K562 (cell line): Measurements from ENCODE around the gene TMEM116. TPM values are rescaled to one million over a fixed set of nuclear protein-coding genes. Genes with fewer than 3 reads are reported as not detected.

ENCODE experiments used
- ATAC-seq: fragments of 200-7000 bp; cut with Tn5 transposase; 3 replicates; pipeline ENCODE4 v1.9.1; 2020; ENCODE audit warnings: moderate library complexity
- BruUV-seq: library from RNA; stranded (reverse); fragments of 400-500 nt; replicated peaks from 2 replicates; lab custom pipeline; 2021; lab: Mats Ljungman, UMichigan
- CTCF ChIA-PET: fragments of 300-600 bp; formaldehyde crosslinking; extraction: SDS; loops from one replicate; lab custom pipeline; 2021; ENCODE audit warnings: low intra/inter-chr PET ratio; lab: Yijun Ruan, JAX
- POLR2A ChIA-PET: fragments of 300-600, 350-650 bp; sonication (Branson Sonifier 250); formaldehyde crosslinking; extraction: SDS; loops from one replicate; lab custom pipeline; 2021; ENCODE audit warnings: antibody characterized with exemption, inconsistent platforms; lab: Yijun Ruan, JAX
- DNase-seq, 4 experiments: peaks; one replicate each; pipeline versions ENCODE4 v3.0.0 to v3.0.0-alpha.2; 2011 to 2018; ENCODE audit warnings: low spot score in 3 of 4, mixed read lengths in 3 of 4; ENCODE audit errors: extremely low read depth in 1 of 4
- FAIRE-seq: peaks from 2 replicates; lab custom pipeline; 2011; peaks lifted over from hg19 to GRCh38; lab: Jason Lieb, UNC
- H2AFZ ChIP-seq: 2 replicates; pipeline ENCODE4 v1.6.0; 2011; ENCODE audit warnings: low read depth, low read length, control low read depth, inconsistent platforms
- H3K27ac ChIP-seq: fragments of 200-600 bp; 3 replicates; pipeline ENCODE4 v1.8.0; 2011; ENCODE audit warnings: low read depth, mild to moderate bottlenecking, control low read depth, inconsistent platforms, low read length, moderate library complexity, mixed read lengths; ENCODE audit errors: extremely low read depth
- H3K27me3 ChIP-seq, 2 experiments: fragments of 300-600 bp in 1 of 2; 2 replicates in 1 of 2; 3 replicates in 1 of 2; pipeline versions ENCODE4 v1.6.0 to v1.8.0; 2011; ENCODE audit warnings: inconsistent platforms in 2 of 2, low read length in 2 of 2, mild to moderate bottlenecking in 1 of 2, mixed read lengths in 1 of 2, moderate library complexity in 1 of 2; ENCODE audit not compliant: control insufficient read depth in 2 of 2, insufficient read depth in 2 of 2
- H3K36me3 ChIP-seq: fragments of 300-600 bp; 3 replicates; pipeline ENCODE4 v1.8.0; 2011; ENCODE audit warnings: mild to moderate bottlenecking, low read length, inconsistent platforms; ENCODE audit not compliant: control insufficient read depth, insufficient read depth
- H3K4me1 ChIP-seq, 2 experiments: fragments of 200-600 bp in 1 of 2; replicated peaks in 1 of 2; 2 replicates in 1 of 2; 3 replicates in 1 of 2; pipeline versions ENCODE4 v1.5.1 to v1.8.0; 2011; ENCODE audit warnings: inconsistent platforms in 2 of 2, low read length in 2 of 2, mild to moderate bottlenecking in 1 of 2, mixed read lengths in 1 of 2, moderate library complexity in 1 of 2; ENCODE audit not compliant: control insufficient read depth in 2 of 2, insufficient read depth in 2 of 2
- H3K4me2 ChIP-seq: 2 replicates; pipeline ENCODE4 v1.6.1; 2011; ENCODE audit warnings: low read length, control low read depth, inconsistent platforms, mixed read lengths; ENCODE audit not compliant: insufficient read depth
- H3K4me3 ChIP-seq: fragments of 200-600 bp; sonication (generic), shearing (Covaris generic); 2 replicates; pipeline ENCODE4 v1.5.1; 2016; ENCODE audit warnings: control low read depth, inconsistent platforms
- H3K79me2 ChIP-seq: fragments of 200-600 bp; 3 replicates; pipeline ENCODE4 v1.8.0; 2011; ENCODE audit warnings: low read length, inconsistent platforms; ENCODE audit not compliant: control insufficient read depth, insufficient read depth
- H3K9ac ChIP-seq, 2 experiments: 2 replicates each; pipeline versions ENCODE4 v1.6.0 to v1.6.1; 2011; ENCODE audit warnings: low read depth in 2 of 2, low read length in 2 of 2, control low read depth in 1 of 2, inconsistent platforms in 1 of 2, mild to moderate bottlenecking in 1 of 2, mixed read lengths in 1 of 2; ENCODE audit not compliant: insufficient read depth in 1 of 2
- H3K9me1 ChIP-seq: one replicate; pipeline ENCODE4 v1.6.0; 2011; ENCODE audit warnings: inconsistent platforms, mild to moderate bottlenecking, low read length, moderate library complexity; ENCODE audit not compliant: control insufficient read depth, insufficient read depth
- H3K9me3 ChIP-seq: replicated peaks from 2 replicates; pipeline ENCODE4 v1.5.1; 2011; ENCODE audit warnings: low read depth, low read length, inconsistent platforms; ENCODE audit not compliant: control insufficient read depth, insufficient read depth
- H4K20me1 ChIP-seq: replicated peaks from 2 replicates; pipeline ENCODE4 v1.6.1; 2011; ENCODE audit warnings: low read length, inconsistent platforms, mixed read lengths; ENCODE audit not compliant: control insufficient read depth, insufficient read depth
- DACH1 ChIP-seq: fragments of 450-650 bp; IDR thresholded peaks from 2 replicates; pipeline ENCODE4 v1.6.1; 2018; ENCODE audit not compliant: partially characterized antibody
- FUS ChIP-seq: fragments of 200-400 bp; formaldehyde crosslinking; optimal IDR thresholded peaks from 2 replicates; pipeline ENCODE3; 2017; ENCODE audit warnings: low read depth, low read length
- KAT2B ChIP-seq: IDR thresholded peaks from one replicate; pipeline ENCODE4 v1.6.1; 2012; ENCODE audit warnings: low read depth, mild to moderate bottlenecking, control low read depth, inconsistent platforms, low read length, moderate library complexity
- SIX5 ChIP-seq, 2 experiments: IDR thresholded peaks; 2 replicates each; pipeline ENCODE4 v1.6.1; 2011; ENCODE audit warnings: low read length in 2 of 2, borderline replicate concordance in 1 of 2, low read depth in 1 of 2, mild to moderate bottlenecking in 1 of 2, moderate library complexity in 1 of 2; ENCODE audit not compliant: insufficient read depth in 1 of 2
- ZNF239 ChIP-seq: fragments of 250-450 bp; sonication (Bioruptor Pico); IDR thresholded peaks from 2 replicates; pipeline ENCODE4 v1.4.0; 2020; ENCODE audit warnings: mild to moderate bottlenecking
- ZNF311 ChIP-seq: fragments of 250-450 bp; sonication (Bioruptor Pico); IDR thresholded peaks from 2 replicates; pipeline ENCODE4 v1.4.0; 2020; ENCODE audit warnings: mild to moderate bottlenecking, moderate library complexity
- in situ Hi-C: fragments of 300-500 bp; cut with MboI; formaldehyde crosslinking; loops from 4 replicates; pipeline ENCODE4 v1.15.0; 2018; ENCODE audit warnings: inconsistent platforms, mixed read lengths
- intact Hi-C: fragments of 100-400 bp; cut with micrococcal nuclease; formaldehyde crosslinking; loops from 2 replicates; pipeline ENCODE4 v1.14.2; 2022
- polyA plus RNA-seq, 8 experiments: library from polyadenylated mRNA; depleted of rRNA in 4 of 8; stranded (reverse) in 5 of 8; unstranded in 3 of 8; fragments of >200 nt; fragmentation: Nextera tagmentation in 2 of 8; fragmentation: Illumina TruSeq in 1 of 8; extraction: Ambion mirVana in 2 of 8; extraction: Trizol in 1 of 8; gene quantifications; 2 replicates each; pipeline versions ENCODE4 v1.2.1 to v1.2.3, GENCODE V29; 2011 to 2014; ENCODE audit warnings: inconsistent platforms in 1 of 8, missing spikeins in 1 of 8
- total RNA-seq, 7 experiments: library from RNA; depleted of rRNA in 6 of 7; stranded (reverse); fragments of >200 nt in 6 of 7; fragmentation: Illumina TruSeq in 2 of 7; extraction: Trizol in 2 of 7; gene quantifications; 2 replicates each; pipeline versions ENCODE4 v1.2.1 to v1.2.3, GENCODE V29; 2011 to 2021; ENCODE audit warnings: low replicate concordance in 1 of 7
- TF ChIP-seq, protein P1 (sequence below): fragments of 250-450 bp; sonication (Bioruptor Pico); IDR thresholded peaks from 2 replicates; pipeline ENCODE4 v1.5.0; 2021; ENCODE audit warnings: mild to moderate bottlenecking, borderline replicate concordance

TMEM116 gene
- total and polyA plus RNA-seq, 9 of the 15 experiments (the other 6 are each of a cell fraction or from before 2014, with no cell fraction given): 5.2 to 78.6 (median 13.9) TPM

DNA sequence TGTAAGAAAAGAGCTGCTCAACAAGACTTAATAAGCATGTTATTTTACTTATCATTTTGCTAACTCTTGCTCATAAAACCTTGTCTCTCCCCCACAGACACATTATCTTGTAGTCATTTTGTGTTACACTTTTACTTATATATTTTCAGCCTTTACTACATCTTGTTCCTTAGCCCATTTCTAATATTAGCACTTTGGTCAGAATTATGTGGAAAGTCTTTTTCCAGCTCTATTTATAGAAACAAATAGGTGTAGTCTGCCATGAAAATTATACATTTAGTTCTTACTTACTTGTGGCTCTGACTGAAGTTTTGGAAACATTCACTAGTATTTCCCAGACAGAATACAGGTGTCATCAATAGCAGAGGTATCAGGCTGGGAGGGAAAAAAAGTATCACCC, 76.1 kb downstream of the TMEM116 start:
- H3K4me1 ChIP-seq: no peaks in the 10 kb centered on the region; a peak in 1 of 5 replicates
- ATAC-seq: no peak
- in situ Hi-C loops: no loop called here
- no peak overlapping the region for H2AFZ ChIP-seq
- no peak overlapping the region for H3K4me2 ChIP-seq
- no peak for DNase-seq
- TF ChIP-seq ZNF239 (CRISPR knock-in tag): no peak
- no peak for TF ChIP-seq DACH1
- no peak for TF ChIP-seq ZNF311 (CRISPR knock-in tag)
- TF ChIP-seq, protein P1, sequence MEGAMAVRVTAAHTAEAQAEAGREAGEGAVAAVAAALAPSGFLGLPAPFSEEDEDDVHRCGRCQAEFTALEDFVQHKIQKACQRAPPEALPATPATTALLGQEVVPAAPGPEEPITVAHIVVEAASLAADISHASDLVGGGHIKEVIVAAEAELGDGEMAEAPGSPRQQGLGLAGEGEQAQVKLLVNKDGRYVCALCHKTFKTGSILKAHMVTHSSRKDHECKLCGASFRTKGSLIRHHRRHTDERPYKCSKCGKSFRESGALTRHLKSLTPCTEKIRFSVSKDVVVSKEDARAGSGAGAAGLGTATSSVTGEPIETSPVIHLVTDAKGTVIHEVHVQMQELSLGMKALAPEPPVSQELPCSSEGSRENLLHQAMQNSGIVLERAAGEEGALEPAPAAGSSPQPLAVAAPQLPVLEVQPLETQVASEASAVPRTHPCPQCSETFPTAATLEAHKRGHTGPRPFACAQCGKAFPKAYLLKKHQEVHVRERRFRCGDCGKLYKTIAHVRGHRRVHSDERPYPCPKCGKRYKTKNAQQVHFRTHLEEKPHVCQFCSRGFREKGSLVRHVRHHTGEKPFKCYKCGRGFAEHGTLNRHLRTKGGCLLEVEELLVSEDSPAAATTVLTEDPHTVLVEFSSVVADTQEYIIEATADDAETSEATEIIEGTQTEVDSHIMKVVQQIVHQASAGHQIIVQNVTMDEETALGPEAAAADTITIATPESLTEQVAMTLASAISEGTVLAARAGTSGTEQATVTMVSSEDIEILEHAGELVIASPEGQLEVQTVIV: no peak
- TF ChIP-seq SIX5 (IDR thresholded peaks at IDR 0.05; ENCODE audit: borderline replicate concordance in 1 of 2, insufficient read depth in 1 of 2, low read depth in 1 of 2, low read length in 2 of 2): no peak
- TF ChIP-seq KAT2B: no peak
- TF ChIP-seq FUS: no peak
- TF ChIP-seq, all 486 proteins: peak for 0
- Histone ChIP-seq H3K9me3 (no peaks in the 10 kb centered on the region), H3K9ac (no peak overlapping the region), H3K27ac (no peak overlapping the region), H3K79me2 (no peaks in the 10 kb centered on the region), H3K4me3 (no peak overlapping the region), H3K9me1 (no peaks in the 10 kb centered on the region), H4K20me1 (no peaks in the 10 kb centered on the region), H3K27me3 (no peaks in the 10 kb centered on the region), H3K36me3 (no peaks in the 10 kb centered on the region; the same call in 1 of the 3 replicates)
- intact Hi-C loops: no loop called here
- ChIA-PET CTCF (no interaction called here), POLR2A (interaction anchor here (0.6 to 0.9 kb wide), 3 partner anchors 8 to 95 kb away, joined by 3 read pairs; partner anchors contain the start of gene MAPKAPK5)
- BruUV-seq: no TSS peak
- no peak for FAIRE-seq
